IMR-90 (cell line): ENCODE measurements around the gene GADD45GIP1. TPM values are rescaled to one million over a fixed set of nuclear protein-coding genes. Genes with fewer than 3 reads are reported as not detected.

ENCODE experiments used
- ATAC-seq: fragments of 200-7000 bp; cut with Tn5 transposase; 2 replicates; pipeline ENCODE4 v1.9.1; 2020; ENCODE audit warnings: low read depth, mild to moderate bottlenecking, moderate library complexity
- BruUV-seq: library from RNA; stranded (reverse); fragments of 400-500 nt; replicated peaks from 2 replicates; lab custom pipeline; 2021; lab: Mats Ljungman, UMichigan
- CTCF ChIA-PET: fragments of 300-600 bp; formaldehyde crosslinking; extraction: SDS; loops from one replicate; lab custom pipeline; 2021; ENCODE audit warnings: antibody characterized with exemption; lab: Yijun Ruan, JAX
- POLR2A ChIA-PET: fragments of 300-600 bp; sonication (Branson Sonifier 250); formaldehyde crosslinking; loops from one replicate; lab custom pipeline; 2022; ENCODE audit warnings: antibody characterized with exemption; ENCODE audit not compliant: unreplicated experiment; lab: Charles Lee
- DNase-seq: peaks from one replicate; pipeline ENCODE4 v3.0.0; 2013
- H2AFZ ChIP-seq: replicated peaks from 2 replicates; pipeline ENCODE3; 2013; ENCODE audit warnings: low read length, mild to moderate bottlenecking; ENCODE audit not compliant: poor library complexity
- H2AK5ac ChIP-seq: 2 replicates; pipeline ENCODE4 v1.6.1; 2013; ENCODE audit warnings: low read depth, low read length, inconsistent platforms
- H2AK9ac ChIP-seq: replicated peaks from 2 replicates; pipeline ENCODE3; 2013; ENCODE audit warnings: mild to moderate bottlenecking, low read depth, low read length, moderate library complexity; ENCODE audit not compliant: poor library complexity
- H2BK120ac ChIP-seq: 2 replicates; pipeline ENCODE4 v1.6.1; 2013; ENCODE audit warnings: low read depth, low read length, inconsistent platforms
- H2BK15ac ChIP-seq: 3 replicates; pipeline ENCODE4 v1.6.1; 2013; ENCODE audit warnings: low read depth, low read length, inconsistent platforms
- H2BK20ac ChIP-seq: 2 replicates; pipeline ENCODE4 v1.6.1; 2013; ENCODE audit warnings: low read depth, mild to moderate bottlenecking, inconsistent platforms, low read length, moderate library complexity
- H2BK5ac ChIP-seq: 2 replicates; pipeline ENCODE4 v1.6.1; 2013; ENCODE audit warnings: mild to moderate bottlenecking, low read depth, low read length, inconsistent platforms; ENCODE audit not compliant: poor library complexity, severe bottlenecking
- H3K14ac ChIP-seq: replicated peaks from 2 replicates; pipeline ENCODE4 v1.6.1; 2013; ENCODE audit warnings: low read depth, low read length, inconsistent platforms
- H3K18ac ChIP-seq: 2 replicates; pipeline ENCODE4 v1.6.1; 2013; ENCODE audit warnings: low read depth, low read length, control low read depth
- H3K23ac ChIP-seq: 2 replicates; pipeline ENCODE4 v1.6.1; 2013; ENCODE audit warnings: low read depth, low read length, inconsistent platforms
- H3K27ac ChIP-seq: 2 replicates; pipeline ENCODE4 v1.5.1; 2013; ENCODE audit warnings: mild to moderate bottlenecking, control low read depth, low read length; ENCODE audit not compliant: insufficient read depth
- H3K27me3 ChIP-seq: 2 replicates; pipeline ENCODE4 v1.6.1; 2013; ENCODE audit warnings: low read length; ENCODE audit not compliant: control insufficient read depth, insufficient read depth
- H3K36me3 ChIP-seq: 2 replicates; pipeline ENCODE4 v1.6.1; 2013; ENCODE audit warnings: low read length, mixed read lengths; ENCODE audit not compliant: control insufficient read depth, insufficient read depth
- H3K4ac ChIP-seq: 2 replicates; pipeline ENCODE4 v1.6.1; 2013; ENCODE audit warnings: low read depth, low read length, inconsistent platforms
- H3K4me1 ChIP-seq: 2 replicates; pipeline ENCODE4 v1.6.1; 2013; ENCODE audit warnings: low read length, mixed read lengths; ENCODE audit not compliant: control insufficient read depth, insufficient read depth
- H3K4me2 ChIP-seq: 2 replicates; pipeline ENCODE4 v1.6.1; 2013; ENCODE audit warnings: low read depth, mild to moderate bottlenecking, control low read depth, low read length, moderate library complexity
- H3K4me3 ChIP-seq: 2 replicates; pipeline ENCODE4 v1.5.1; 2013; ENCODE audit warnings: low read depth, mild to moderate bottlenecking, control low read depth, low read length, moderate library complexity; ENCODE audit not compliant: insufficient read depth
- H3K56ac ChIP-seq: 2 replicates; pipeline ENCODE4 v1.6.1; 2013; ENCODE audit warnings: low read length, inconsistent platforms; ENCODE audit not compliant: insufficient read depth; ENCODE audit errors: extremely low read depth
- H3K79me1 ChIP-seq, 2 experiments: 2 replicates each; pipeline ENCODE4 v1.6.1; 2013; ENCODE audit warnings: low read length in 2 of 2, inconsistent platforms in 1 of 2, low read depth in 1 of 2
- H3K9ac ChIP-seq: 2 replicates; pipeline ENCODE4 v1.6.1; 2013; ENCODE audit warnings: low read depth, low read length, control low read depth
- H3K9me1 ChIP-seq: 2 replicates; pipeline ENCODE4 v1.6.1; 2013; ENCODE audit warnings: low read length, inconsistent platforms; ENCODE audit not compliant: insufficient read depth
- H3K9me3 ChIP-seq: 2 replicates; pipeline ENCODE4 v1.6.1; 2013; ENCODE audit warnings: low read length; ENCODE audit not compliant: control insufficient read depth, insufficient read depth
- H4K20me1 ChIP-seq: 2 replicates; pipeline ENCODE4 v1.6.1; 2013; ENCODE audit warnings: low read length, inconsistent platforms; ENCODE audit not compliant: insufficient read depth
- H4K5ac ChIP-seq: 2 replicates; pipeline ENCODE4 v1.6.1; 2013; ENCODE audit warnings: mild to moderate bottlenecking, low read depth, low read length, control low read depth
- H4K8ac ChIP-seq, 2 experiments: 2 replicates each; pipeline ENCODE4 v1.6.1; 2013; ENCODE audit warnings: low read depth in 2 of 2, low read length in 2 of 2, control low read depth in 1 of 2, inconsistent platforms in 1 of 2
- H4K91ac ChIP-seq: 2 replicates; pipeline ENCODE4 v1.6.1; 2013; ENCODE audit warnings: low read depth, low read length, inconsistent platforms; ENCODE audit not compliant: insufficient read depth
- BHLHE40 ChIP-seq: fragments of 150-350 bp; IDR thresholded peaks from 2 replicates; pipeline ENCODE4 v1.6.1; 2016; ENCODE audit warnings: mild to moderate bottlenecking, low read depth, low read length
- CTCF ChIP-seq: conservative IDR thresholded peaks from 2 replicates; pipeline ENCODE4 v1.5.1; 2012; ENCODE audit warnings: mild to moderate bottlenecking, low read depth, low read length, improper control_type of control experiment
- FOS ChIP-seq: fragments of 150-350 bp; IDR thresholded peaks from 2 replicates; pipeline ENCODE4 v1.6.1; 2016; ENCODE audit warnings: low read depth, low read length
- MAZ ChIP-seq: IDR thresholded peaks from 2 replicates; pipeline ENCODE4 v1.6.1; 2012; ENCODE audit warnings: low read depth, mild to moderate bottlenecking, low read length, improper control_type of control experiment, moderate library complexity, borderline replicate concordance
- MXI1 ChIP-seq: IDR thresholded peaks from 2 replicates; pipeline ENCODE4 v1.6.1; 2012; ENCODE audit warnings: low read depth, mild to moderate bottlenecking, low read length, moderate library complexity, borderline replicate concordance
- RAD21 ChIP-seq: IDR thresholded peaks from 2 replicates; pipeline ENCODE4 v1.6.1; 2012; ENCODE audit warnings: low read length, improper control_type of control experiment
- RCOR1 ChIP-seq: IDR thresholded peaks from 2 replicates; pipeline ENCODE4 v1.6.1; 2012; ENCODE audit warnings: mild to moderate bottlenecking, low read length, improper control_type of control experiment; ENCODE audit not compliant: insufficient replicate concordance
- RFX5 ChIP-seq: IDR thresholded peaks from 2 replicates; pipeline ENCODE4 v1.8.0; 2012; ENCODE audit warnings: low read depth, mild to moderate bottlenecking, low read length, moderate library complexity
- SMC3 ChIP-seq: fragments of 150-350 bp; IDR thresholded peaks from 2 replicates; pipeline ENCODE4 v1.6.1; 2016; ENCODE audit warnings: low read depth, mild to moderate bottlenecking, antibody characterized with exemption, low read length, moderate library complexity
- WGBS, 2 experiments: methylation state at CpG; one replicate each; pipeline versions ENCODE4 v1.1.5 to v1.1.7; 2013; ENCODE audit warnings: missing lambda C conversion rate in 2 of 2; ENCODE audit not compliant: insufficient read length in 1 of 2; ENCODE audit errors: extremely low coverage in 2 of 2; 5-methylcytosine and 5-hydroxymethylcytosine counted together
- dilution Hi-C: fragments of 300-500 bp; cut with HindIII; formaldehyde crosslinking; loops from one replicate; pipeline ENCODE4 v1.14.3; 2018; ENCODE audit warnings: low sequenced_read_pairs; ENCODE audit not compliant: unreplicated experiment
- in situ Hi-C: fragments of 300-500 bp; cut with MboI; formaldehyde crosslinking; loops from 3 replicates; pipeline ENCODE4 v1.14.3; 2019; ENCODE audit warnings: low sequenced_read_pairs, inconsistent platforms, mixed read lengths
- intact Hi-C: fragments of 100-400 bp; cut with micrococcal nuclease; formaldehyde crosslinking; loops from 2 replicates; pipeline ENCODE4 v1.10.0; 2022
- polyA plus RNA-seq, 3 experiments: library from polyadenylated mRNA; depleted of rRNA; stranded (reverse); fragments of >200 nt; gene quantifications; 2 replicates each; pipeline ENCODE4 v1.2.3, GENCODE V29; 2012; ENCODE audit warnings: low replicate concordance in 1 of 3
- total RNA-seq: library from RNA; depleted of rRNA; stranded (reverse); fragments of >200 nt; gene quantifications from 2 replicates; pipeline ENCODE4 v1.2.3, GENCODE V29; 2012
- TF ChIP-seq, protein P1 (sequence below): fragments of 150-350 bp; IDR thresholded peaks from 2 replicates; pipeline ENCODE4 v1.6.1; 2017; ENCODE audit warnings: mild to moderate bottlenecking, antibody characterized with exemption, low read length, low read depth

The GADD45GIP1 gene
- total and polyA plus RNA-seq, 2 of the 4 experiments (the other 2 are of a cell fraction), result 13.3 to 42.4 TPM

GRCh38 chr19:12937927-12938778, 18.9 kb downstream of the GADD45GIP1 start, which contains the start of gene CALR (continued):
- TF ChIP-seq RAD21 (no peak), MXI1 (peak; percentile 93)

DNA sequence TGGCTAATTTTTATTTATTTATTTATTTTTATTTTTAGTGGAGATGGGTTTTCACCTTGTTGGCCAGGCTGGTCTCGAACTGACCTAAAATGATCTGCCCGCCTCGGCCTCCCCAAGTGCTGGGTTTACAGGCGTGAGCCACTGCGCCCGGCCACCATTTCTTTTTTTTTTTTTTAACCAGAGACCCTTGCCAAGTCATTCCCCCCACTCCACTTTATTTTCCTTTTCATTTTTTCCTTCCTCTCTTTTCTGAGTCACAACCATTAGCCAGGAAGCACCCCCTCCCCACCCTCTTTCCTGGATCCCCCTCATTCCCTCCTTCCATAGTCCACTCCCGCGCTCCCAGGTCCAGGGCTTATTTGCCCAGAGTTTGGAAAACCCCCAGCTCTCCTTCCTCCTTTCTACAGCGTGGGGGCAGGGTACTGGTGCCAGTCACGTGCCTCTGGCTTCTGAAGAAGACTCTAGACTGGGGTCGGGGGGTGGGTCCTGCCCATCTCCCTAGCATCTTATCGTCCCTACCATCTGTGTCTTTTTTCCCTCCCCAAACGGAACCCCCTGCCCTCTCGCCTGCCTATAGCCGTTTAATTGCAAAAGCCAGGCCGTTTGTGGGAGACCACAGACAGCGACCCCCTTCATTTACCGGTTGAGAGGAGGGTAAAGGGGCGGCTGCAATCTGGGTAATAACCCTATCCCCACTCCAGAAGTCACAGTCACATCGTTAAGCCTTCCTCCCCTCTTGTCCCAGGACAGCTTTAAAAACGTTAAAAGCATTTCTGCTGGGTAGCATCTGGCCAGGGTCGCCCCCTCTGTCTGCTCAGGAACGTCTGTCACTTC, 19.7 kb downstream of the GADD45GIP1 start:
- CTCF ChIA-PET, result no interaction called here
- BruUV-seq, result no TSS peak
- in situ Hi-C loops (no loop called here), dilution Hi-C loops (no loop called here), intact Hi-C loops (no loop called here)
- peak overlapping the region; percentile 71 for H3K56ac ChIP-seq
- peak overlapping the region; percentile 74 for H4K91ac ChIP-seq
- H3K18ac ChIP-seq, result no peak overlapping the region
- peak overlapping the region; percentile 56 to 93 for H4K8ac ChIP-seq
- H3K14ac ChIP-seq, result peak overlapping the region; percentile 58
- ATAC-seq, result no peak
- peaks cover 4 to 53% of the 10 kb centered on the region in 2 experiments; a peak in 3 of 4 replicates for H3K79me1 ChIP-seq
- peak overlapping the region; percentile 69 for H3K9ac ChIP-seq
- H3K23ac ChIP-seq, result peak overlapping the region; percentile 19; the same call in 1 of the 2 replicates
- 0 out of 2 replicates have a peak overlapping the region, but pooled peaks have one; percentile 7 for H2BK120ac ChIP-seq
- H3K27me3 ChIP-seq, result no peaks in the 10 kb centered on the region
- peak overlapping the region; percentile 100 for H2AK9ac ChIP-seq
- DNase-seq, result no peak
- H3K4ac ChIP-seq, result peak overlapping the region; percentile 54
- no peak overlapping the region for H2BK20ac ChIP-seq
- H3K4me1 ChIP-seq, result peaks cover 19% of the 10 kb centered on the region
- peaks cover 27% of the 10 kb centered on the region for H3K36me3 ChIP-seq
- H4K20me1 ChIP-seq, result peaks cover 47% of the 10 kb centered on the region
- POLR2A ChIA-PET, result no interaction called here
- peak overlapping the region; percentile 84 for H2AK5ac ChIP-seq
- H3K9me1 ChIP-seq, result peaks cover 19% of the 10 kb centered on the region
- H2AFZ ChIP-seq, result peak overlapping the region; percentile 94
- H2BK5ac ChIP-seq, result peak overlapping the region; percentile 43
- H3K4me2 ChIP-seq, result peak overlapping the region; percentile 85
- peak overlapping the region; percentile 33; the same call in 1 of the 3 replicates for H2BK15ac ChIP-seq
- H4K5ac ChIP-seq, result peak overlapping the region; percentile 10; the same call in 1 of the 2 replicates
- peak overlapping the region; percentile 54 for H3K4me3 ChIP-seq
- peak overlapping the region; percentile 66 for H3K27ac ChIP-seq
- TF ChIP-seq BHLHE40, result peak; percentile 67; the same call in 1 of the 2 replicates
- no peak for TF ChIP-seq MAZ
- TF ChIP-seq FOS, result no peak
- TF ChIP-seq CTCF, result no peak
- no peak for TF ChIP-seq SMC3
- no peak for TF ChIP-seq RFX5
- TF ChIP-seq, protein P1, sequence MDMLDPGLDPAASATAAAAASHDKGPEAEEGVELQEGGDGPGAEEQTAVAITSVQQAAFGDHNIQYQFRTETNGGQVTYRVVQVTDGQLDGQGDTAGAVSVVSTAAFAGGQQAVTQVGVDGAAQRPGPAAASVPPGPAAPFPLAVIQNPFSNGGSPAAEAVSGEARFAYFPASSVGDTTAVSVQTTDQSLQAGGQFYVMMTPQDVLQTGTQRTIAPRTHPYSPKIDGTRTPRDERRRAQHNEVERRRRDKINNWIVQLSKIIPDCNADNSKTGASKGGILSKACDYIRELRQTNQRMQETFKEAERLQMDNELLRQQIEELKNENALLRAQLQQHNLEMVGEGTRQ, result peak; percentile 46; the same call in 1 of the 2 replicates
- no peak for TF ChIP-seq RCOR1
- no peaks in the 10 kb centered on the region for H3K9me3 ChIP-seq
- 76% methylated on average over 7 of the region's 23 CpGs; no CpG with 5 or more reads in 1 of the 2 experiments for WGBS, 2 experiments
